ENCODE measurements around the gene EFCAB14.
"Not testable (repeated sequence)": the region's sequence is repeated elsewhere in the genome, so short reads cannot be mapped to it uniquely, and the experiment has no call there.

GRCh38 chr1:46660116-46660515, 58.8 kb downstream of the EFCAB14 start:
- not testable (repeated sequence) for TF ChIP-seq POLR2AphosphoS5 (IDR thresholded peaks at IDR 0.05; ENCODE audit: borderline replicate concordance, low read depth, low read length); EZH2 (IDR thresholded peaks at IDR 0.05); FOXP2 (optimal IDR thresholded peaks at IDR 0.05; ENCODE audit: control extremely low read depth, extremely low read length, insufficient read depth)

Measured in SK-N-MC (cell line).